Panc1 (cell line): ENCODE measurements around the gene MYO7A. TPM values are rescaled to one million over a fixed set of nuclear protein-coding genes. Genes with fewer than 3 reads are reported as not detected.

Experiments used
- ATAC-seq: fragments of 200-7000 bp; cut with Tn5 transposase; 2 replicates; pipeline ENCODE4 v1.9.1; 2020; ENCODE audit warnings: mild to moderate bottlenecking, moderate library complexity
- BruUV-seq: library from RNA; stranded (reverse); fragments of 400-500 nt; replicated peaks from 2 replicates; lab custom pipeline; 2021; lab: Mats Ljungman, UMichigan
- CTCF ChIA-PET: fragments of 300-600 bp; sonication (Branson Sonifier 250); formaldehyde crosslinking; loops from one replicate; lab custom pipeline; 2022; ENCODE audit warnings: antibody characterized with exemption; lab: Charles Lee
- POLR2A ChIA-PET: fragments of 300-600 bp; sonication (Branson Sonifier 250); formaldehyde crosslinking; loops from one replicate; lab custom pipeline; 2022; ENCODE audit warnings: antibody characterized with exemption; lab: Charles Lee
- DNase-seq: peaks from one replicate; pipeline ENCODE4 v3.0.0-alpha.2; 2010; ENCODE audit warnings: low read depth, low spot score
- H3K27ac ChIP-seq: 2 replicates; pipeline ENCODE4 v1.5.1; 2011; ENCODE audit warnings: mild to moderate bottlenecking, low read length, inconsistent platforms
- H3K27me3 ChIP-seq: fragments of 200-500 bp; sonication (Bioruptor generic); 2 replicates; pipeline ENCODE4 v1.6.0; 2014; ENCODE audit warnings: low read length, inconsistent platforms; ENCODE audit not compliant: control insufficient read depth, insufficient read depth
- H3K36me3 ChIP-seq: fragments of 200-500 bp; sonication (Bioruptor generic); 2 replicates; pipeline ENCODE4 v1.5.1; 2014; ENCODE audit warnings: inconsistent platforms, mild to moderate bottlenecking, low read length, moderate library complexity; ENCODE audit not compliant: control insufficient read depth, insufficient read depth
- H3K4me1 ChIP-seq: 2 replicates; pipeline ENCODE4 v1.5.1; 2011; ENCODE audit warnings: inconsistent platforms, mild to moderate bottlenecking, low read length, moderate library complexity; ENCODE audit not compliant: control insufficient read depth, insufficient read depth
- H3K4me3 ChIP-seq, 2 experiments: 2 replicates each; pipeline ENCODE4 v1.5.1; 2011 to 2012; ENCODE audit warnings: low read depth in 2 of 2, low read length in 2 of 2, mild to moderate bottlenecking in 2 of 2, inconsistent platforms in 1 of 2, moderate library complexity in 1 of 2
- H3K9me3 ChIP-seq: fragments of 200-500 bp; sonication (Bioruptor generic); 2 replicates; pipeline ENCODE4 v1.5.1; 2014; ENCODE audit warnings: low read depth, mild to moderate bottlenecking, inconsistent platforms, low read length, moderate library complexity; ENCODE audit not compliant: control insufficient read depth, insufficient read depth
- POLR2AphosphoS5 ChIP-seq: IDR thresholded peaks from 2 replicates; pipeline ENCODE4 v1.6.1; 2012; ENCODE audit warnings: mild to moderate bottlenecking, low read depth, low read length, moderate library complexity
- SIN3A ChIP-seq: IDR thresholded peaks from 2 replicates; pipeline ENCODE4 v1.6.1; 2012; ENCODE audit warnings: low read depth, mild to moderate bottlenecking, low read length, moderate library complexity, borderline replicate concordance; ENCODE audit not compliant: insufficient read depth
- TCF7L2 ChIP-seq: IDR thresholded peaks from 2 replicates; pipeline ENCODE4 v1.6.1; 2011; ENCODE audit warnings: mild to moderate bottlenecking, low read depth, low read length, inconsistent platforms
- in situ Hi-C: cut with HindIII; loops from 2 replicates; pipeline ENCODE4 v1.10.0; 2016; ENCODE audit warnings: low sequenced_read_pairs, low pct_unique_long_range_greater_than_20kb
- intact Hi-C: fragments of 100-400 bp; cut with micrococcal nuclease; formaldehyde crosslinking; loops from one replicate; pipeline ENCODE4 v1.10.0; 2022; ENCODE audit not compliant: unreplicated experiment
- total RNA-seq: library from RNA; stranded (reverse); gene quantifications from one replicate; pipeline ENCODE4 v1.2.1, GENCODE V29; 2021; ENCODE audit not compliant: unreplicated experiment
- TF ChIP-seq, protein P1 (sequence below): fragments of 450-650 bp; IDR thresholded peaks from 2 replicates; pipeline ENCODE4 v1.5.1; 2017; ENCODE audit warnings: mild to moderate bottlenecking
- TF ChIP-seq, protein P2 (sequence below), 2 experiments: IDR thresholded peaks; 2 replicates each; pipeline ENCODE4 v1.6.1; 2011 to 2012; ENCODE audit warnings: low read depth in 2 of 2, control low read depth in 1 of 2, low read length in 1 of 2, mild to moderate bottlenecking in 1 of 2, moderate library complexity in 1 of 2; ENCODE audit not compliant: insufficient read depth in 1 of 2

MYO7A gene
- total RNA-seq, 1 experiment from 2014 or later, result 1.3 TPM

DNA sequence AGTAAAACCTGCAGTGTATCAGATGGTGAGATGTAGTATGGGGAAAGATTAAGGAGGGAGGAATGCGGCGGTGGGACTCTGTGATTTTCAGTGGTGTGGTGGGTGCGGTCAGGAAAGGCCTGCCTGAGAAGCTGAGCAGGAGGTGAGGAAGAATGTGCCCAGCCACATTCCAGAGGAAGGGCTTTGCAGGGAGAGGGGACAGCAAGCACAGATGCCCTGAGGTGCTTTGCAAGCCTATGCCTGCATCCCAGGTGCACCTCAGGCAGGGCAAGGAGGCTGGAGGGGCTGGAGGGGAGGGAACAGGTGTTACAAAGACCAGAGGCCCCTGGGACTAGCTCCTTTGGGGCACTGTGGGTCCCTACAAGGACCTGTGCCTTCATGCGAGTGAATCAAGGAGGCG lies 42.1 kb downstream of the MYO7A start:
- CTCF ChIA-PET, result no interaction called here
- no peak for TF ChIP-seq POLR2AphosphoS5
- TF ChIP-seq TCF7L2, result no peak
- TF ChIP-seq, protein P1, sequence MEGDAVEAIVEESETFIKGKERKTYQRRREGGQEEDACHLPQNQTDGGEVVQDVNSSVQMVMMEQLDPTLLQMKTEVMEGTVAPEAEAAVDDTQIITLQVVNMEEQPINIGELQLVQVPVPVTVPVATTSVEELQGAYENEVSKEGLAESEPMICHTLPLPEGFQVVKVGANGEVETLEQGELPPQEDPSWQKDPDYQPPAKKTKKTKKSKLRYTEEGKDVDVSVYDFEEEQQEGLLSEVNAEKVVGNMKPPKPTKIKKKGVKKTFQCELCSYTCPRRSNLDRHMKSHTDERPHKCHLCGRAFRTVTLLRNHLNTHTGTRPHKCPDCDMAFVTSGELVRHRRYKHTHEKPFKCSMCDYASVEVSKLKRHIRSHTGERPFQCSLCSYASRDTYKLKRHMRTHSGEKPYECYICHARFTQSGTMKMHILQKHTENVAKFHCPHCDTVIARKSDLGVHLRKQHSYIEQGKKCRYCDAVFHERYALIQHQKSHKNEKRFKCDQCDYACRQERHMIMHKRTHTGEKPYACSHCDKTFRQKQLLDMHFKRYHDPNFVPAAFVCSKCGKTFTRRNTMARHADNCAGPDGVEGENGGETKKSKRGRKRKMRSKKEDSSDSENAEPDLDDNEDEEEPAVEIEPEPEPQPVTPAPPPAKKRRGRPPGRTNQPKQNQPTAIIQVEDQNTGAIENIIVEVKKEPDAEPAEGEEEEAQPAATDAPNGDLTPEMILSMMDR, result no peak
- TF ChIP-seq SIN3A, result no peak
- TF ChIP-seq, protein P2, sequence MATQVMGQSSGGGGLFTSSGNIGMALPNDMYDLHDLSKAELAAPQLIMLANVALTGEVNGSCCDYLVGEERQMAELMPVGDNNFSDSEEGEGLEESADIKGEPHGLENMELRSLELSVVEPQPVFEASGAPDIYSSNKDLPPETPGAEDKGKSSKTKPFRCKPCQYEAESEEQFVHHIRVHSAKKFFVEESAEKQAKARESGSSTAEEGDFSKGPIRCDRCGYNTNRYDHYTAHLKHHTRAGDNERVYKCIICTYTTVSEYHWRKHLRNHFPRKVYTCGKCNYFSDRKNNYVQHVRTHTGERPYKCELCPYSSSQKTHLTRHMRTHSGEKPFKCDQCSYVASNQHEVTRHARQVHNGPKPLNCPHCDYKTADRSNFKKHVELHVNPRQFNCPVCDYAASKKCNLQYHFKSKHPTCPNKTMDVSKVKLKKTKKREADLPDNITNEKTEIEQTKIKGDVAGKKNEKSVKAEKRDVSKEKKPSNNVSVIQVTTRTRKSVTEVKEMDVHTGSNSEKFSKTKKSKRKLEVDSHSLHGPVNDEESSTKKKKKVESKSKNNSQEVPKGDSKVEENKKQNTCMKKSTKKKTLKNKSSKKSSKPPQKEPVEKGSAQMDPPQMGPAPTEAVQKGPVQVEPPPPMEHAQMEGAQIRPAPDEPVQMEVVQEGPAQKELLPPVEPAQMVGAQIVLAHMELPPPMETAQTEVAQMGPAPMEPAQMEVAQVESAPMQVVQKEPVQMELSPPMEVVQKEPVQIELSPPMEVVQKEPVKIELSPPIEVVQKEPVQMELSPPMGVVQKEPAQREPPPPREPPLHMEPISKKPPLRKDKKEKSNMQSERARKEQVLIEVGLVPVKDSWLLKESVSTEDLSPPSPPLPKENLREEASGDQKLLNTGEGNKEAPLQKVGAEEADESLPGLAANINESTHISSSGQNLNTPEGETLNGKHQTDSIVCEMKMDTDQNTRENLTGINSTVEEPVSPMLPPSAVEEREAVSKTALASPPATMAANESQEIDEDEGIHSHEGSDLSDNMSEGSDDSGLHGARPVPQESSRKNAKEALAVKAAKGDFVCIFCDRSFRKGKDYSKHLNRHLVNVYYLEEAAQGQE (IDR thresholded peaks at IDR 0.05; ENCODE audit: insufficient read depth in 1 of 2, low read depth in 2 of 2, low read length in 1 of 2), result no peak
- H3K27me3 ChIP-seq, result no peaks in the 10 kb centered on the region; the same call in 1 of the 2 replicates
- intact Hi-C loops, result no loop called here
- no peak for ATAC-seq
- H3K27ac ChIP-seq, result no peak overlapping the region
- POLR2A ChIA-PET, result no interaction called here
- no peak overlapping the region for H3K4me3 ChIP-seq
- no peaks in the 10 kb centered on the region for H3K4me1 ChIP-seq
- no peaks in the 10 kb centered on the region for H3K9me3 ChIP-seq
- no peak for DNase-seq
- H3K36me3 ChIP-seq, result no peaks in the 10 kb centered on the region
- in situ Hi-C loops, result no loop called here
- no TSS peak for BruUV-seq

DNA sequence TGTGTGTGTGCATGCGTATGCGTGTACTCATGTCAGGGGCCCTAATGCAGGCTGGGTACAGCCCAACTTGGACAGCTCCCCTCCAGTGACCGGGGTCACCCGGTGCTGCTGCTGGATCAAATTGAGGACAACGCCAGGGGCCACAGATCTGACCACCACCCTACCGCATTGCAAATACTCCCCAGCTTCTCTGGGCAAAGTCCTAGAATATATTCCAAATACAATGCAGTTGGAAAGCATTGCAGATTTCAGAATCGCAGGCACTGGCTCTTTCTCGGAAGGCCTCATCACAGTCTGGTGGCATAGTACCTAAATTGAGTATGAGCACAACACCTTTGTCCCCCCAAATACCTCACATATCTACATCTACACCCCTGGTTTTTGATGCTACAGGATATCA lies 43.2 kb downstream of the MYO7A start:
- TF ChIP-seq POLR2AphosphoS5 (no peak), SIN3A (no peak), TCF7L2 (no peak)
- TF ChIP-seq, protein P2 (IDR thresholded peaks at IDR 0.05; ENCODE audit: insufficient read depth in 1 of 2, low read depth in 2 of 2, low read length in 1 of 2), result no peak
- TF ChIP-seq, protein P1, result no peak
- POLR2A ChIA-PET, result no interaction called here
- intact Hi-C loops (no loop called here), in situ Hi-C loops (no loop called here)
- ATAC-seq (no peak), DNase-seq (no peak)
- Histone ChIP-seq H3K4me1 (no peaks in the 10 kb centered on the region), H3K4me3 (no peak overlapping the region), H3K9me3 (no peaks in the 10 kb centered on the region), H3K27me3 (no peaks in the 10 kb centered on the region), H3K27ac (no peak overlapping the region), H3K36me3 (no peaks in the 10 kb centered on the region)
- CTCF ChIA-PET, result interaction anchor here (0.5 kb wide), 1 partner anchor 77 kb away, joined by 4 read pairs; no protein-coding TSS in a partner anchor
- no TSS peak for BruUV-seq
